ENCODE measurements around the gene TTPAL.

DNA sequence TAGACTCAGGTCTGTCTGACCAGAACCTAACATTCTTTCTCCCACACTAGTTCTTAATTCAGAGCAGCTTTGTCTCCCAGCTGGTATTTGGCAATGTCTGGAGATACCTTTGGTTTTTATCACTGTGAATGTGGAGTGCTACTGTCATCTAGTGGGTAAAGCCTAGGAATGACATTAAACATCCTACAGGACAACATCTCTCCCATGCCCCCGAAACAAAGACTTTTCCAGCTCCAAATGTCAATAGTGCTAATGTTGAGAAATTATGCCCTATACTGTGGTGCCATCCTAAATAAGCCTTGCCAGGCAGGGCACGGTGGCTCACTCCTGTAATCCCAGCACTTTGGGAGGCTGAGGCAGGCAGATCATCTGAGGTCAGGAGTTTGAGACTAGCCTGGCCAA lies 4.2 kb upstream of the TTPAL start:
- TF ChIP-seq, protein P1, sequence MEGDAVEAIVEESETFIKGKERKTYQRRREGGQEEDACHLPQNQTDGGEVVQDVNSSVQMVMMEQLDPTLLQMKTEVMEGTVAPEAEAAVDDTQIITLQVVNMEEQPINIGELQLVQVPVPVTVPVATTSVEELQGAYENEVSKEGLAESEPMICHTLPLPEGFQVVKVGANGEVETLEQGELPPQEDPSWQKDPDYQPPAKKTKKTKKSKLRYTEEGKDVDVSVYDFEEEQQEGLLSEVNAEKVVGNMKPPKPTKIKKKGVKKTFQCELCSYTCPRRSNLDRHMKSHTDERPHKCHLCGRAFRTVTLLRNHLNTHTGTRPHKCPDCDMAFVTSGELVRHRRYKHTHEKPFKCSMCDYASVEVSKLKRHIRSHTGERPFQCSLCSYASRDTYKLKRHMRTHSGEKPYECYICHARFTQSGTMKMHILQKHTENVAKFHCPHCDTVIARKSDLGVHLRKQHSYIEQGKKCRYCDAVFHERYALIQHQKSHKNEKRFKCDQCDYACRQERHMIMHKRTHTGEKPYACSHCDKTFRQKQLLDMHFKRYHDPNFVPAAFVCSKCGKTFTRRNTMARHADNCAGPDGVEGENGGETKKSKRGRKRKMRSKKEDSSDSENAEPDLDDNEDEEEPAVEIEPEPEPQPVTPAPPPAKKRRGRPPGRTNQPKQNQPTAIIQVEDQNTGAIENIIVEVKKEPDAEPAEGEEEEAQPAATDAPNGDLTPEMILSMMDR (conservative IDR thresholded peaks at IDR 0.05) = peak; percentile 70
- TF ChIP-seq ZFX (IDR thresholded peaks at IDR 0.05) = no peak
